Effector CD4-positive, alpha-beta T cell (primary cell): ENCODE data around the gene DYNLL2.
"Not testable (repeated sequence)": the region's sequence is repeated elsewhere in the genome, so short reads cannot be mapped to it uniquely, and the experiment has no call there.

Source experiments
- DNase-seq: peaks from one replicate; pipeline ENCODE4 v3.0.0-alpha.2; 2020

The DYNLL2 gene

DNA sequence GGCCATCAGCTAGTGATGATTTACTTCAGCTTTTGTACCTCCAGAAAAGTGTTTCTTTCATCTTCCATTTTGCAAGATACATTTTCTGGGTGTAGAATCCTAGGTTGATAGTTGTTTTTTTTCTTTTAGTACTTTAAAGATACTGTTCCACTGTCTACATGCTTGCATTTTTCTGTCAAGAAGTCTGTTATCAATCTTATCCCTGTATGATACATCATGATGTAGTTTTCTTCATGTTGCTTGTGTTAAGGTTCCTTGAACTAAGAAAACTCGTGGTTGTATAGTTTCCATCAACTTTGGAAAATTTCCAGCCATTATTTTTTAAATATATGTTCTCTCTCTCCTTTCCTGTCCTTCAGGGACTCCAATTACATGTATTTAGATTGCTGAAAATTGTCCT is 24.1 kb downstream of the DYNLL2 start:
- no peak for DNase-seq

- no peak for DNase-seq
These were observed 26.0 kb downstream of the DYNLL2 start for GRCh38 chr17:58109197-58109596.

GRCh38 chr17:58110012-58110411 is 26.8 kb downstream of the DYNLL2 start:
- no peak for DNase-seq

- no peak for DNase-seq
These were observed 28.5 kb downstream of the DYNLL2 start for GRCh38 chr17:58111676-58112075.

DNA sequence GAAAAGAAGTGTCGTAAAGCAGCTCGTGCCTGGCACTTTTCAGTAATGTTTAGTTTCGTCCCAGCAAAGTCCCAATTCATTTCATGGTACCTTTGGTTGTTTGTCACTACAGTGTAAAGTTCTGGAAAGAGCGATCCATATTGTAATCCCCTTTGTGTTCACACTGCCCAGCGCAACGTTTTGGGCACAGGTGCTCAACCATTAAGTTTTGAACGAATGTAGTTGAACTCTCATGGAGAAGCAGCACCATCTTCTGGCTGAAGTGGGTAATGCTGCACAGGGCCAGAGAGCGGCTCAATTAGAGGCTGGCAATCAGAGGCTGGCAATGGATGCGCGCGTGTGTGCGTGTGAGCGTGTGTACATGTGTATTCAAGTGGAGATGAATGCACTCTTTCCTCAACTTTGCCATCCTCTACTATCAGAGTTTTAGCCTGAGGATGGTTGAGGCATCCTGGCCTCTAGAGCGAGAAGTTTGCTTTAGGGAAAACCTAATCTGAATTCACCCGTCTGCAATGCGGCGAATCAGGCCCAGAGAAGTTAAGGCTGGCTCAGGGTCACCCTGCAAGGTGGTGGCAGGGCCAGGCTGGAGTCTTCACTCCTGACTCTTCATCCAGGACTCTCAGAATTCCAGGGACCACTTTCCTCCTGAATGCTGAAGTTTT is 29.9 kb downstream of the DYNLL2 start:
- peak; percentile 79 for DNase-seq

GRCh38 chr17:58113947-58114346 is 30.7 kb downstream of the DYNLL2 start:
- no peak for DNase-seq

- no peak for DNase-seq
These were observed 34.2 kb downstream of the DYNLL2 start for GRCh38 chr17:58117382-58117781.

DNA sequence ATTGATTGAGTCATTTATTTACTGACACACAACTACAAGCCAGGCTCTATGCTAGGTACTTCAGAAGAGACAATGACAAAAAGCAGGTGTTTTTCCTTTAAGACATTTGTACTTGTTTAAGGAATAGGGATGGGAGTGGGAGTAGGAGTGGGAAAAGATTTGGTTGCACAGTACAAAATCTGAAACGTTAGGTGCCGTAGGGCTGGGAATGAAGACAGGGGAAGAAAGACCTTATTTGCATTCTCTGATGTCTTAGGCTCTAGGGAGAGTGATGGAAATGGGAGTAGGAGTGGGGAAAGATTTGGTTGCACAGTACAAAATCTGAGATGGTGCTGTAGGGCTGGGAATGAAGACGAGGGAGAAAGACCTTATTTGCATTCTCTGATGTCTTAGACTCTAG is 36.3 kb downstream of the DYNLL2 start:
- no peak for DNase-seq

DNA sequence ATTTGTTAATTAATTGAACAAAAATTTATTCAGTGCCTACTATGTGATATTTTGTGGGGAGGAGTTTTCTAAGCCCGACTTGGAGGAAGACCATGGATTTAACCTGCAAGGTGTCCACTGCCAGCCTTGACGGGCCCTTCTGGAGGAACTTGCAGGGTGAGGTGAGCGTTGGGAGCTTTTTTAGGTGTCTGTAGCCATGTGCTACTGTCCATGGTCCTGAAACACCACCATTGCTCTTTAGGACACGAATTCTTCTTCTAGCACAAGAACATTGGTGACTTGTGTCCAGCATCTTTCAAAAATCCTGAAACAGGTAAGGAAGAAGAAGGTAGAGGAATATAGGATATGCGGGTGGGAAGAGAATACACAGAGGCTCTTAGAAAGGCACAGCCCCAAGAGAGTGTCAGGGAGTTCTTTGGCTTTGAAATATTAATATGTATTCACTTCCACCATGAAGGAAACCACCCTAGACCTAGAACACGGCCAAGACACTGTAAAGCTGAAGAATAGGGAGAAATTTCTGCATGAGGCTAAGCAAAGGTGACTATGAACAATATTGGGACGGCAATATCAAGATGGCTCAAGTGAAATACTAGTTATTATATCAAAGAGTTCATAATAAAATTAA is 37.1 kb downstream of the DYNLL2 start:
- DNase-seq, result peak; percentile 41

- DNase-seq, result peak; percentile 24
These were observed 38.7 kb downstream of the DYNLL2 start for GRCh38 chr17:58121925-58122324.

DNA sequence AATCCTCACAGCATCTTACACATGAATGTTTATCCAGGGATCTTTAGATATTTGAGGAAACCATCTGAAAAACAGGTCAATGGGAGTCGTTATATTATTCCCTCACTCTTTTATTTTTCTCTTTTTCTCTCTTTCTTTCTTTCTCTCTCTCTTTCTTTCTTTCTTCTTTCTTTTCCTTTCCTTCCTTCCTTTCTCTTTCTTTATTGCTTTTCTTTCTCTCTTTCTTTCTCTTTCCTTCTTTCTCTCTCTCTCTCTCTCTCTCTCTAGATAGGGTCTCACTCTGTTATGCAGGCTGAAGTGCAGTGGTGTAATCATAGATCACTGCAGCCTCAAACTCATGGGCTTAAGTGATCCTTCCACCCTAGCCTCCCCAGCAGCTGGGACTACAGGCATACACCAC is 44.6 kb downstream of the DYNLL2 start:
- DNase-seq, result no peak

DNA sequence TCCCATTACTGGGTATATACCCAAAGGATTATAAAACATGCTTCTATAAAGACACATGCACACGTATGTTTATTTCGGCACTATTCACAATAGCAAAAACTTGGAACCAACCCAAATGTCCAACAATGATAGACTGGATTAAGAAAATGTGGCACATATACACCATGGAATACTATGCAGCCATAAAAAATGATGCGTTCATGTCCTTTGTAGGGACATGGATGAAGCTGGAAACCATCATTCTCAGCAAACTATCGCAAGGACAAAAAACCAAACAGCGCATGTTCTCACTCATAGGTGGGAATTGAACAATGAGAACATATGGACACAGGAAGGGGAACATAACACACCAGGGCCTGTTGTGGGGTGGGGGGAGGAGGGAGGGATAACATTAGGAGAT is 49.5 kb downstream of the DYNLL2 start:
- not testable (repeated sequence) for DNase-seq

- no peak for DNase-seq
These were observed 53.6 kb downstream of the DYNLL2 start for GRCh38 chr17:58136669-58137279.

GRCh38 chr17:58141505-58141904 is 58.3 kb downstream of the DYNLL2 start:
- DNase-seq, result no peak

- DNase-seq, result not testable (repeated sequence)
These were observed 60.1 kb downstream of the DYNLL2 start for GRCh38 chr17:58143335-58143734.

- DNase-seq, result no peak
These were observed 61.6 kb downstream of the DYNLL2 start for GRCh38 chr17:58144801-58145200.
